LNCaP clone FGC (cell line): Measurements from ENCODE around the gene PRDM16.

Experiments used
- DNase-seq: peaks from one replicate; pipeline ENCODE4 v3.0.0-alpha.2; 2011; ENCODE audit warnings: low read depth
- H3K4me3 ChIP-seq: 2 replicates; pipeline ENCODE4 v1.5.1; 2011; ENCODE audit warnings: mild to moderate bottlenecking, low read depth, low read length, control low read depth
- TF ChIP-seq, protein P1 (sequence below): IDR thresholded peaks from 2 replicates; pipeline ENCODE4 v1.5.1; 2012; ENCODE audit warnings: mild to moderate bottlenecking; ENCODE audit not compliant: control insufficient read depth, insufficient read depth; ENCODE audit errors: extremely low read depth

The PRDM16 gene

DNA sequence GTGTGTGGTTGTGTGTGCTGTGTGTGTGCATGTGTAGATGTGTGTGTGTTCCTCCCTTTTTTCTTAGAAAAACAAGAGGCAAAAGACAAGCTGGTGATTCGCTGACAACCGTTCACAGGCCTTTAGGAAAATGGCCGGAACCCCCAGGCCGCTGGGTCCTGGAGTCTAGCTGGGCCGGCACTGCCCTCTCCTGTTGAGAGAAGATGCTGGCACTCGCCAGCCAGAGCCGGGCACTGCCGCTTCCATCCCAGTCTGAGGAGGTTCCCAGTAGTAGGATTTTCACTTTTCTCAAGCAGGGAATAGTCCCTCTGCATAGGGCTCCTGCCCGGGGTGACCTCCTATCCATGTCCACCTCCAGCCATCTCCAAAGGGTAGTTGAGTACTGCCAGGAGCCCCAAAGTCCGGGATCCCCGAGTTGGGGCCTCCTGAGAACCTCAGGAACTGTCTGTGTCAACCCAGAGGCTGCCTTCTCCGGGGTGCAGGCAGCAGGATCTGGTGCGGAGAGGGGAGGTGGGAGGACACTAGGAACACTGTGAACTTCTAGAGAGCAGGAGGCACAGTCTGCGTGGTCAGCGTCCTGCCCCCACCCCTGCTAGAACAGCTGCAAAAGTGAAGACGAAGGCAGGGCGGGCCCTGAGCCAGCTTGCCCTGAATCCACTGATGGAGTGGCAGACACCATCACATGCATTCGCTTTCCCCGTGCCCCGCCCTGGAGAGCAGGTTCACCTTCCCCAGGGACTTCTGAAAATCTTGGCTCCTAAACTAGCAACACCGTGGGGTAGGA lies 341.3 kb downstream of the PRDM16 start:
- TF ChIP-seq, protein P1, sequence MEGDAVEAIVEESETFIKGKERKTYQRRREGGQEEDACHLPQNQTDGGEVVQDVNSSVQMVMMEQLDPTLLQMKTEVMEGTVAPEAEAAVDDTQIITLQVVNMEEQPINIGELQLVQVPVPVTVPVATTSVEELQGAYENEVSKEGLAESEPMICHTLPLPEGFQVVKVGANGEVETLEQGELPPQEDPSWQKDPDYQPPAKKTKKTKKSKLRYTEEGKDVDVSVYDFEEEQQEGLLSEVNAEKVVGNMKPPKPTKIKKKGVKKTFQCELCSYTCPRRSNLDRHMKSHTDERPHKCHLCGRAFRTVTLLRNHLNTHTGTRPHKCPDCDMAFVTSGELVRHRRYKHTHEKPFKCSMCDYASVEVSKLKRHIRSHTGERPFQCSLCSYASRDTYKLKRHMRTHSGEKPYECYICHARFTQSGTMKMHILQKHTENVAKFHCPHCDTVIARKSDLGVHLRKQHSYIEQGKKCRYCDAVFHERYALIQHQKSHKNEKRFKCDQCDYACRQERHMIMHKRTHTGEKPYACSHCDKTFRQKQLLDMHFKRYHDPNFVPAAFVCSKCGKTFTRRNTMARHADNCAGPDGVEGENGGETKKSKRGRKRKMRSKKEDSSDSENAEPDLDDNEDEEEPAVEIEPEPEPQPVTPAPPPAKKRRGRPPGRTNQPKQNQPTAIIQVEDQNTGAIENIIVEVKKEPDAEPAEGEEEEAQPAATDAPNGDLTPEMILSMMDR: peak; percentile 84
- peak; percentile 23 for DNase-seq
- H3K4me3 ChIP-seq: no peak overlapping the region

DNA sequence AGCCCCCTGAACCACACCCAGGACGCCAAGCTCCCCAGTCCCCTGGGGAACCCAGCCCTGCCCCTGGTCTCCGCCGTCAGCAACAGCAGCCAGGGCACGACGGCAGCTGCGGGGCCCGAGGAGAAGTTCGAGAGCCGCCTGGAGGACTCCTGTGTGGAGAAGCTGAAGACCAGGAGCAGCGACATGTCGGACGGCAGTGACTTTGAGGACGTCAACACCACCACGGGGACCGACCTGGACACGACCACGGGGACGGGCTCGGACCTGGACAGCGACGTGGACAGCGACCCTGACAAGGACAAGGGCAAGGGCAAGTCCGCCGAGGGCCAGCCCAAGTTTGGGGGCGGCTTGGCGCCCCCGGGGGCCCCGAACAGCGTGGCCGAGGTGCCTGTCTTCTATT lies 342.8 kb downstream of the PRDM16 start:
- no peak overlapping the region for H3K4me3 ChIP-seq
- DNase-seq: no peak
- TF ChIP-seq, protein P1: no peak

DNA sequence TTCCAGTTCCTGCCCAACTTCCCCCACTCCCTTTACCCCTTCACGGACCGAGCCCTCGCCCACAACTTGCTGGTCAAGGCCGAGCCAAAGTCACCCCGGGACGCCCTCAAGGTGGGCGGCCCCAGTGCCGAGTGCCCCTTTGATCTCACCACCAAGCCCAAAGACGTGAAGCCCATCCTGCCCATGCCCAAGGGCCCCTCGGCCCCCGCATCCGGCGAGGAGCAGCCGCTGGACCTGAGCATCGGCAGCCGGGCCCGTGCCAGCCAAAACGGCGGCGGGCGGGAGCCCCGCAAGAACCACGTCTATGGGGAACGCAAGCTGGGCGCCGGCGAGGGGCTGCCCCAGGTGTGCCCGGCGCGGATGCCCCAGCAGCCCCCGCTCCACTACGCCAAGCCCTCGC lies 343.4 kb downstream of the PRDM16 start:
- DNase-seq: no peak
- no peak overlapping the region for H3K4me3 ChIP-seq
- TF ChIP-seq, protein P1: no peak

DNA sequence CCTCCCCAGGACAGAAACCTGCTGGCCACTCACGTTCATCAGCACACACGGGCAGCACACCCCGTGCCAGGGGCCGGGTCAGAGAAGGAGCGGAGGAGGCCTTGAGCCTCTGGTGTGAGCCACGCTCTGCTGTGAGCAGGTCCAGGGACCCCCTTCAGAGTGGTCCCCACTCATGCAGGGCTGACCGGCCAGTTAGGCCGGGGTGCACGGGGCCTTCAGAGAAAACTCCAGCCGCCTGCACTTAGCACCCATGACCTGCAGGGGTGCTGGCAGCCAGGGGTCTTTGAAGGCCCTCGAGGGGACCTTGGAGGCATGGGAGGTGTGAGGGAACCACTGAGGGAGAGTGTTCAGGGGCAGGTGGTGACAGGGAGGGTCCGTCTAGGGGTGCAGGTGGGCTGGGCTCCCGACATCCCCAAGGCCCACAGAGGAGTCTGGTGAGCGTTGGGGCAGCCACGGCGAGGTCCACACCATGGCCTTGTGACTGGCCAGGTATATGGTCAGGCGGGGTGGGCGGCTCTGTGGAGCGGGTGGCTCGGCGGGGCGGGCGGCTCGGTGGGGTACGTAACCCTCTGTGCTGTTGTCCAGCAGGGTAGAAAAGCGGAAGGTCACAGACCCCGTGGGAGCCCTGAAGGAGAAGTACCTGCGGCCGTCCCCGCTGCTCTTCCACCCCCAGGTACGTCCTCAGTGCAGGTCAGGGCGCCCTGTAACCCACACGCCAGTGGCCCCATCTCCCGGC lies 345.1 kb downstream of the PRDM16 start:
- no peak overlapping the region for H3K4me3 ChIP-seq
- no peak for DNase-seq
- TF ChIP-seq, protein P1: no peak

DNA sequence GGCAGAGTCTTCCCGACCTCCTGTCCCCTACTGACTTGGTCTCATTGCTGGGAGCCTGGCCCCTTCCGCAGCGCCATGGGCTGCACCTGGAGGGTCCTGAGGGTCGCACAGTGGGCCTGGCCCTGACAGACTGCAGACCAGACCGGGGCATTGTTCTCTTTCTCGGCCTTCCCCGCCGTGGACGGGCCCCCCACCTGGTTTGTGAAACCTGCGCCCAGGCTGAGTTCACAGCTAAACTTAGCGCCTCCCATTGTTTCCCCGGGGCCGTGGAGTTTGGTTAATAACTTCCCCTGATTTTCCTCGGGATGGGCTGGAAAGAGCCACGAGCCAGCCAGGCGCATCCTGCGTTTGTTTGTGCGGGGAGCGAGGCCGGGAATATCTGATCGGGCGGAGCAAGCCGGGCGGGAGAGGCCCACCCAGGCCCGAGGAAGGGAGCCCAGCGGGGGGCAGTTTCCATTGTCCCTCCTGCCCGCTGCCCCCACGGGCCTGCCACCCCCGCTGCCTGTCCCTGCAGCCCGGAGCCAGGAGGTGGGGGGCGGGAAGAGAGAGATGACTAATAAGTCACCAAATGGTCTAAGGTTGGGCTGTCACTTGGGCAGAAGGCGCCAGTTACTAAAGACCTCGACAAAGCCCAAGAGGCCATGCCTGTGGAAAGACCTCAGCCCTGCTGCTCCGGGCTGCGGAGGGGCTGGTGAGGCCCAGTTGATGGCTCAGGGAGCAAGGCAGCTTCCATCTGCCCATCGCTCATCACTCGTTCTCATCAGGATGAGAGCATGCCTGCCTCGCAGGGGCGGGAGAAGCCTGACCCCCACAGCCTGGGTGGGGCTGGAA lies 346.5 kb downstream of the PRDM16 start:
- DNase-seq: no peak
- H3K4me3 ChIP-seq: no peak overlapping the region
- TF ChIP-seq, protein P1: no peak

DNA sequence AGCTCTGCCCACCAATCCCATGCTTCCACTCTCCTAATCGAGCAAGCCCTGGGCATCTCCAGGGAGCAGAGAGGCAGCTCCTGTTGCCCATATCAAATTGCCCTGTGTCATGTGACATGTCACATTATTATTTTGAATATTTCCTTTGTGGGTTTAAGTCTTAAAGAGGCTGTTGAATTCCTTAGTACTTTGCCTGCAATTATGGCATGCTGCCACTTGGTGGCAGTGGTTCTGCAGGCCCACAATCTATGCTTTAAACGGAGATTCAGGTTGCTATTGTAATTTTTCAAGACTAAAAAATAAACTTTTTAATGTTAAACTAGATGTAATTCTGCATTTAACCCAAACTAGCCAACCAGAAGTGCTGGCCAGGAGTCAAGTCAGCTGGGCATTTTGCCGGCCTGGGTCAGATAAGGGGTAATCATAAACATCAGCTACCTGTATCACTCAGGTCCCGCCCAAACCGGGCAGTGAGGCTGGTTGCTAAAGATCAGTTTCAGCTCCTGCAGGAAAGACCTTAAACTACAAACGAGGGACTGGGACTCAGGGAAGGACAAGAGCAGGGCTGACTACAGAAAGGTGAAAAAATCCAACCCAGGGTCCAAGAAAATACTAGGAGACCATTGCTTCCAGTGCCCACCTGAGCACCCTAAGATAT lies 348.2 kb downstream of the PRDM16 start:
- H3K4me3 ChIP-seq: no peak overlapping the region
- TF ChIP-seq, protein P1: peak; percentile 34; the same call in 1 of the 2 replicates
- DNase-seq: no peak
